Measurements from ENCODE around the gene TRMT44.
"Not testable (repeated sequence)": the region's sequence is repeated elsewhere in the genome, so short reads cannot be mapped to it uniquely, and the experiment has no call there.

Gene TRMT44

DNA sequence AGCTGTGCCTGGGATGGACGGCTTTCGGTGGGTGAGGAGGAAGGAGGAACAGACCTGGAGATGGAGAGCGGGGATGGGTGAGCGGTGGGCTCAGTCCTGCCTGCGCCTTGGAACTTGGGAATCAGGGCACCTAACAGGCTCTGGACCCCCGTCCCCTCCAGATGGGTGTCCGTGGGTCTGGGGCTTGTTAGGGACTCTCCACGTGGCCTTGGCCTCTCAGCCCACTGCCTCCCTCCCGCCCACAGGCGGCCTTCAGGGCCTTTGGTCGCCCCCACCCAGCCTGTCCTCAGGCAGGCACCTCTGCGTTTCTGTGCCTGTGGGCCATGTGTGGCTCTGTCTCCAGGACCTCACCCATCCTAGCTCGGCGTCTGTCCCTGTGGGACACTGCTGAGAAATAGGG lies 29.0 kb downstream of the TRMT44 start:
- DNase-seq, result no peak

GRCh38 chr4:8470451-8471024 lies 30.0 kb downstream of the TRMT44 start:
- no peak for DNase-seq

DNA sequence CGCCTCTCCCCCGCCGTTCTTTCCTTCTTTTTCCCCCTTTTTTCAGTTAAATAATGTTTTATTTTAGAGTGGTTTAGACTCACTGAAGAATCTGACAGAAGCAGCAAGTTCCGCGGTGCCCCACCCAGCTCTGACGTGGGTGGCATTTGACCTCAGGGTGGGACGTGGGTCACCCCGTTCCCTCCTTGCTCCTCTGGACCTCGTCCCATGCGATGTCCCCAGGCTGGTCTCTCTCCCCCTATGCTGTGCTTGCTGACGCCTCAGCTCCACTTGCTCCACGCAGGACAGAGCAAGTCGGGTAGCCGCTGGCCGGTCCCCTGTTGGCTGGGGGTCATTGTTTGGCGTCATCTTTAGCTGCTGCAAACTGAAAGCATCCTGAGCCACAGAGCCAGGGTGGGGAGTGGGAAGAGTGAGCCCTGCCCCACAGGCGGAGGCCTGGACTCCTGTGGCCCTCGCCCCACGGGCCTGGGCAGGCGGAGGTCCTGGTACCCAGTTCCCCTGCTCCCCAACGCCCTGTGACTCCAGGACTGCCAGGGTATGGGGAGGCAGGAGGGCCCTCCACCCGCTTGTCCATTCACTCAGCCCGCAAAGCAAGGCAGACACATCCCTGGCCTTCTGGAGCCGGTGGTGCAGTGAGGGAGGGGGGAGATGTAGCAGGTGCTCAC lies 30.8 kb downstream of the TRMT44 start:
- no peak for DNase-seq

DNA sequence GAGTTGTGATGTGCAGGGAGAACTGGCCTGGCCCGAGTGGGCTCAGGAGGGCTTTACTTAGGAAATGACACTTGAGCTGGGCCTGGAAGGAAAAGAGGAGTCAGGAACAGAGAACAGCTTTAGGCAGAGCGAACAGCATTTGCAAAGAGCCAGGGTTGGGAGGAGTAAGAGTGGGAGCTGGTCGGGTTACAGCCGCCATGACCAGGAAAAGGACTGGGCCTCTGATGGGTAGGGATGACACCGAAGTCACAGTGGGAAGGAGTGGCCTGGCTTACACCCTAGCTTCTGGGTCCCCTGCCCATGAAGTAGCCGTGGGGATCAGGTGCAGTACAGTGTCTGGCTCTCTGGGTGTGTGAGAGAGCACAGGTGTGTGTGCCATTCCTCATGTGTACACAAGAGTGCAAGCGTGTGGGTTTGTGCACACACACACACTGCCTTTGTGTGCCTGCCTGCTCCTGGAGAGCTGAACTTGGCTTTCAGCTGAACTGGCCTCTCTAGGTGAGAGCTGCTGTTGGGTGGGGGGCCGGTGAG lies 31.6 kb downstream of the TRMT44 start:
- DNase-seq, result no peak

- DNase-seq, result no peak
Measured at GRCh38 chr4:8472689-8473197, 32.2 kb downstream of the TRMT44 start.

DNA sequence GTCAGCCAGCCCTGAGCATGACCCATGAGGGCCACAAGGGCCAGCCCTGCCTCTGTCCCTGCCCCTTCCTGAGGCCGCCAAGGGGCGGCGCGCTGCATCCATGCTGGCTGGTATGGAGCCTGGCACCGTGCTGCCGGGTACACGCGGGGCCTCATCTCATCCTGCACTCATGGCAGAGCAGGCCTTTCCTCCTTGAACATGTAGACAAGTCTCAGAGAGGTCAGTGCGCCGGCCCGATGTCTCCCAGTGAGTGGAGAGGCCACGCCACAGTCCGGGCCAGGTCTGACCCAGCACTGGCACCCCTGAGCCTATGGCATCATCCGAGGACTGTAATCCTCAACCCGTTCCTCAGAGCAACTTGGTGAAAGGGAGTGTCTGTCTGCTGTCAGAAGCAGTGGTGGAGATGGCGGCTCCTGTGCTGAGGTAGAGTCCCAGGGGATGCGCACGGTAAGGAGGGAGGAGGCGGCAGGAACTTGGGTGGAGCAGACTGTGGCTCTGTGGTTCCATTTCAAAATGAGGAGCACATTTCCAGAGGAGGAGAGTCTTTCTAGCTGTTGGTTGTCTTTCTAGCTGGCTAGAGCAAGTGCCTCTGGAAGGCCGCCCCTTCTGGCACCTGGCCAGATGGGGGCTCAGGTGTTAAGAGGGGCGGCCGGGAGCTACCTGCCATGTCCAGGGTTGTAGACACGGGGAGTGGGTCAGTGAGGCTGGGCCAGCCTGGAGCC lies 32.8 kb downstream of the TRMT44 start:
- DNase-seq, result no peak

DNA sequence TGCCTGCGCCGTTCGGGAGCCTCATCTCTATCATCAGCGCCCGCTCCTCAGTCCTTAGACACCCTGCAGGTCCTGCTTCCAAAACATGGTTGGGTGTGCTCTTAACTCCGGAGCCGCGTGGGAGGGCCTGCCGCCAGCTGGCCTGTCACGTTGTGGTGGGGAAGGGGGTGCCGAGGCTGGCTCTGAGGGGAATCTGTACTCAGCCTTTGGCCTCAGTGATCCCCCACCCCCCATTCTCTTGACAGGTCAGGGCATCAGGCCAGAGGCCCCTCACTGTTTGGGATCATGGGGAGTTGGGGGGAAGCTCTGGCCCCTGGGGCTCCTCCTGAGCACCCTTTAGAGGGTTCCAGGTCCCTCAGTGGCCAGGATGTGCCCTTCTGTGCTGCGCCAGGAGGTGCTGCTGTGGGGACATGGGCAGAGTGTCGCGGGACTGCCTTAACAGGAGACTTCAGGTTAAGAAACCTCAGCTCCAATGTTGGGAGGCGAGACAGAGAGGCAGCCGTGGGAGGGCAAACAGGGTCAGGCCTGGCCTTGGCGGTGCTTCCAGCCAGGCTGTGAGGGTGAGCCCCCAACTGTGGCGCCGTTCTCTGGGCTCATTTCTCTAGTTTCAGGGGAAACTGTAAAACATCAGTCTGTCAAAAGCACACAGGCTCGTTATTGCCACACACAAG lies 33.5 kb downstream of the TRMT44 start:
- no peak for DNase-seq

- no peak for DNase-seq
Measured at GRCh38 chr4:8474856-8475255, 34.3 kb downstream of the TRMT44 start.

DNA sequence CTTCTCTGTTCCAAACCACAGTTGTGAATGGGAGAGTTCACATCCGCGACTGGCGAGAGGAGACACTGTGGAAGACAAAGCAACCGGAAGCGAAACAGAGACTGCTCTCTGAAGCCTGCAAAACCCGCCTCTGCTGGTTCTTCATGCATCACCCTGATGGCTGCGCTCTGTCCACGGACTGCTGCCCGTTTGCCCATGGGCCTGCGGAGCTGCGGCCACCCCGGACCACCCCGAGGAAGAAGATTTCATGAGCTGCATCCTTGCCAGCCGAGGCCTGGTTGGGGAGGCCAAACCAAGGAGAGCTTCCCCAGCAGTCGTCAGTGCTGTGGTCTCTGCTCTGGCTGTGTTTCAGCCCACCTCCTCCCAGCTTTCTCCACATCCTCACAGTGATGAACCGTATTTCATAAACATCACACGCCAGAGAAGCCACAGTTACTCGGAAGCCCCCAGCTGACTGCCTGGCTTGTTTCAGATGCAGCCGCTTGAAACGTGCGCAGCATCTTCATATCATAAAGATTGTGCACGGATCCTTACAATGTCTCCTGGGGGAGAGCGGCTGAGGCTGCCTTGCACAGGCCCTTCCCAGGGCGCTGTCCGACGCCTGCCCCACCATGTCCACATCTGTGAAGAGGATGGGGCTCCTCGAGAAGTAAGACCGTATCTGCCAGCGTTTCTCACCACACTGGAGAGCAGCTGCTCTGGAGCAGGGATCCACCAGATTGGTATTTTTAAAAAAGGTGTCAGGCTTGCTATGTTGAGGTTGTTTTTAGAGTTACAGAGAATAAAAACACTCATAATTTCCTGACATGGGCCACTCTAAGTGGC lies 35.4 kb downstream of the TRMT44 start:
- no peak for DNase-seq

GRCh38 chr4:8477095-8477635 lies 36.6 kb downstream of the TRMT44 start:
- no peak for DNase-seq

DNA sequence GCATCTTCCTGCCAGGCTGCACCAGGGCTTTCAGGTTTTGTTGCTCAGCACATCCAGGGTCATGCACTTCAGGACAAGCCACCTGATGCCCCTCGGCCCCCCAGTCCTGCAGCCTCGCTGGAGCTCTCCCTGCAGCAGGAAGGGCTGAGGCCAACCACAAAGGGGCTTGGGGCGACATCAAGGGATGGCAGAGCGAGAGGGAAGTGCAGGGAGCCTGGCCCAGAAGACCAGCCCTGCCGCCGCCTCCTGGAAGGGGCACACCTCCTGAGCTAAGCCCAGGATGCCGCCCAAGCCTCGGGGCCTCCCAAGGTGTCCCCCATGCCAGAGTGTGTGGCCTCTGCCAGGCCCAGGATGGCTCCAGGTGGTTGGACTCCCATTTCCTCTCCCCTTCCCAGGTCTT lies 37.1 kb downstream of the TRMT44 start:
- no peak for DNase-seq

GRCh38 chr4:8478371-8478770 lies 37.8 kb downstream of the TRMT44 start:
- DNase-seq, result no peak

- DNase-seq, result no peak
Measured at GRCh38 chr4:8478801-8479744, 38.5 kb downstream of the TRMT44 start.

GRCh38 chr4:8480221-8480620 lies 39.6 kb downstream of the TRMT44 start:
- DNase-seq, result no peak

GRCh38 chr4:8486643-8487042 lies 46.1 kb downstream of the TRMT44 start:
- not testable (repeated sequence) for DNase-seq

- DNase-seq, result no peak
Measured at GRCh38 chr4:8488791-8489369, 48.3 kb downstream of the TRMT44 start.

- DNase-seq, result not testable (repeated sequence)
Measured at GRCh38 chr4:8491478-8491877, 50.9 kb downstream of the TRMT44 start.

DNA sequence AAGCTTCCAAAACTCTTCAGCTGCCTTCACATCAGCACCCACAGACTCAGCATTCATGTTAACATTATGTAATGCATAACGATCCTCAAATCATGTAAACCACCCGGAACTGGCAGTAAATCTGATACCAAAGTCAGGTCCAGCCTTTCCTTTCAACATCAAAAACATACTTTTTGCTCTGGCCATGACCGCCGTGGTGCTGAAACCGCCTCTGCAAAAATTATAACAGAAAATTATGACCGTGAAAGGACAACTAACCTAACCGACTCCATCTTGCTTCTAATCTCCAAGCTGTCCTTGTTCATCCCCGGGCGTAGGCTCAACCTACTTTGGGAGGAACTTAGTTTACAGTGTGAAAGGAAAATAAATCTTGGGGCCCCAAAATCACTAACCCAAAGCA lies 51.6 kb downstream of the TRMT44 start:
- DNase-seq, result no peak

- no peak for DNase-seq
Measured at GRCh38 chr4:8493484-8493883, 52.9 kb downstream of the TRMT44 start.

DNA sequence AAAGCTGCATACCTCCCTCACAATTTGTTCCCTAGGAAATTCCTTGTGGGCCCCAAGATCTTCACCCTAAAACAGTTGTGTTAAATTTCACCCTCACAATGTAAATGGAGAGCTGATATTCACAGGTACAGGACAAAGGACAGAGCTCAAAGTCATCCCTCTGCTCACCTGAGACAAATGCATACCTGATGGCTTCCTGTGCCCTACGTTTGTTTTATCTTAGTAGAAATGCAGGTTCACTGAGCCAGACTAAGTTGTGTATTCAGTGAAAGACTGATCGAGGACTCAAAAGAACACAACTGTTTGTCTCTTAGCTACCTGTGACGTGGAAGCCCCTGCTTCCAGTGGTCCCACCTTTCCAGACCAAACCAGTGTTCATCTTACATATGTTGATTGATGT lies 53.6 kb downstream of the TRMT44 start:
- no peak for DNase-seq
